A549 (cell line): ENCODE data around the gene GRAMD2B. TPM values are rescaled to one million over a fixed set of nuclear protein-coding genes. Genes with fewer than 3 reads are reported as not detected.
A peak's percentile ranks its signal among the peaks of the same experiment; 100 is the strongest.

Source experiments
- ATAC-seq, 2 experiments: fragments of 200-7000 bp in 1 of 2; fragments of >200 bp in 1 of 2; cut with Nextera tagmentation in 1 of 2; cut with Tn5 transposase in 1 of 2; 3 replicates each; pipeline versions ENCODE4 v1.8.0 to v1.9.1; 2018 to 2020; ENCODE audit warnings: mild to moderate bottlenecking in 1 of 2, moderate library complexity in 1 of 2
- CTCF ChIA-PET: fragments of 300-600 bp; sonication (Branson Sonifier 250); formaldehyde crosslinking; extraction: SDS; loops from one replicate; lab custom pipeline; 2021; ENCODE audit warnings: antibody characterized with exemption, inconsistent platforms; lab: Yijun Ruan, JAX
- POLR2A ChIA-PET: fragments of 350-600 bp; formaldehyde crosslinking; extraction: SDS; loops from one replicate; lab custom pipeline; 2021; ENCODE audit warnings: antibody characterized with exemption, inconsistent platforms; lab: Yijun Ruan, JAX
- DNase-seq, 2 experiments: peaks; one replicate each; pipeline versions ENCODE4 v3.0.0 to v3.0.0-alpha.2; 2011 to 2016; ENCODE audit warnings: low read depth in 1 of 2, low spot score in 1 of 2
- FAIRE-seq: peaks from 2 replicates; lab custom pipeline; 2011; peaks lifted over from hg19 to GRCh38; lab: Jason Lieb, UNC
- H3K27ac ChIP-seq, 2 experiments: fragments of >200 bp; sonication (Bioruptor Twin); formaldehyde crosslinking; 3 replicates each; pipeline ENCODE4 v1.5.1; 2016 to 2017
- H3K4me1 ChIP-seq: fragments of >200 bp; sonication (Bioruptor Twin); formaldehyde crosslinking; 3 replicates; pipeline ENCODE4 v1.6.1; 2016
- H3K4me2 ChIP-seq: fragments of >200 bp; sonication (Bioruptor Twin); formaldehyde crosslinking; 3 replicates; pipeline ENCODE4 v1.6.1; 2016
- H3K4me3 ChIP-seq: fragments of >200 bp; sonication (Bioruptor Twin); formaldehyde crosslinking; 3 replicates; pipeline ENCODE4 v1.5.1; 2016
- H3K9me3 ChIP-seq: fragments of >200 bp; sonication (Bioruptor Twin); formaldehyde crosslinking; 3 replicates; pipeline ENCODE4 v1.6.1; 2016
- BCL3 ChIP-seq: fragments of >200 bp; sonication (Bioruptor Twin); formaldehyde crosslinking; IDR thresholded peaks from 3 replicates; pipeline ENCODE4 v1.6.1; 2016
- CBX2 ChIP-seq: fragments of 200-600 bp; sonication (generic); IDR thresholded peaks from 2 replicates; pipeline ENCODE4 v1.6.1; 2016; ENCODE audit warnings: low read depth, mild to moderate bottlenecking, borderline replicate concordance
- CEBPB ChIP-seq, 2 experiments: fragments of >200 bp in 1 of 2; sonication (Bioruptor Twin) in 1 of 2; formaldehyde crosslinking in 1 of 2; IDR thresholded peaks; 2 replicates each; pipeline ENCODE4 v1.6.1; 2012 to 2016
- CHD4 ChIP-seq: fragments of 200-600 bp; sonication (generic); IDR thresholded peaks from 2 replicates; pipeline ENCODE4 v1.6.1; 2016; ENCODE audit warnings: antibody characterized with exemption, mild to moderate bottlenecking, borderline replicate concordance
- EP300 ChIP-seq, 2 experiments: fragments of >200 bp; sonication (Bioruptor Twin); formaldehyde crosslinking; IDR thresholded peaks; 2 replicates in 1 of 2; 3 replicates in 1 of 2; pipeline ENCODE4 v1.6.1; 2016 to 2017
- ESRRA ChIP-seq: fragments of 150-350 bp; IDR thresholded peaks from 2 replicates; pipeline ENCODE4 v1.6.1; 2014; ENCODE audit warnings: mild to moderate bottlenecking, low read length, borderline replicate concordance
- FOSB ChIP-seq: fragments of 250-450 bp; sonication (Bioruptor Pico); IDR thresholded peaks from 2 replicates; pipeline ENCODE4 v1.5.0; 2020; ENCODE audit warnings: mild to moderate bottlenecking, moderate library complexity
- FOSL2 ChIP-seq, 2 experiments: fragments of 450-650 bp in 1 of 2; fragments of >200 bp in 1 of 2; sonication (Bioruptor Twin) in 1 of 2; formaldehyde crosslinking; IDR thresholded peaks; 2 replicates each; pipeline versions ENCODE4 v1.5.0 to v1.6.1; 2016 to 2020; ENCODE audit warnings: mild to moderate bottlenecking in 1 of 2, moderate library complexity in 1 of 2
- GATA3 ChIP-seq: IDR thresholded peaks from 2 replicates; pipeline ENCODE4 v1.6.1; 2012; ENCODE audit warnings: borderline replicate concordance
- HES2 ChIP-seq: fragments of >200 bp; sonication (Bioruptor Twin); formaldehyde crosslinking; IDR thresholded peaks from 2 replicates; pipeline ENCODE4 v1.6.1; 2016
- HEYL ChIP-seq: fragments of 250-450 bp; sonication (Bioruptor Pico); IDR thresholded peaks from 2 replicates; pipeline ENCODE4 v1.8.0; 2021; ENCODE audit warnings: mild to moderate bottlenecking, moderate library complexity
- HMGXB4 ChIP-seq: fragments of 250-450 bp; sonication (Bioruptor Pico); IDR thresholded peaks from 2 replicates; pipeline ENCODE4 v1.5.0; 2021; ENCODE audit warnings: mild to moderate bottlenecking, moderate library complexity, borderline replicate concordance
- HOXB13 ChIP-seq: fragments of 250-450 bp; sonication (Bioruptor Pico); IDR thresholded peaks from 2 replicates; pipeline ENCODE4 v1.5.0; 2020; ENCODE audit warnings: low read depth, mild to moderate bottlenecking, moderate library complexity
- JUN ChIP-seq, 2 experiments: fragments of >200 bp; sonication (Bioruptor Twin); formaldehyde crosslinking; IDR thresholded peaks; 2 replicates in 1 of 2; 3 replicates in 1 of 2; pipeline ENCODE4 v1.6.1; 2016 to 2017
- KDM1A ChIP-seq: fragments of 200-600 bp; sonication (generic); IDR thresholded peaks from 2 replicates; pipeline ENCODE4 v1.6.1; 2016; ENCODE audit warnings: low read depth, mild to moderate bottlenecking
- KDM5A ChIP-seq: fragments of 200-600 bp; sonication (generic); IDR thresholded peaks from 2 replicates; pipeline ENCODE4 v1.6.1; 2016; ENCODE audit warnings: antibody characterized with exemption, mild to moderate bottlenecking
- MAFK ChIP-seq: fragments of 450-650 bp; IDR thresholded peaks from 2 replicates; pipeline ENCODE4 v1.6.1; 2014; ENCODE audit not compliant: partially characterized antibody
- NFE2L2 ChIP-seq: fragments of 150-350 bp; conservative IDR thresholded peaks from 2 replicates; pipeline ENCODE4 v1.6.1; 2014; ENCODE audit warnings: low read length
- PHF8 ChIP-seq: fragments of 200-600 bp; sonication (generic); IDR thresholded peaks from 2 replicates; pipeline ENCODE4 v1.6.1; 2016; ENCODE audit warnings: low read depth, mild to moderate bottlenecking, antibody characterized with exemption, moderate library complexity, borderline replicate concordance
- POLR2A ChIP-seq: IDR thresholded peaks from 2 replicates; pipeline ENCODE4 v1.6.1; 2012; ENCODE audit warnings: mild to moderate bottlenecking, low read length
- POLR2AphosphoS2 ChIP-seq: conservative IDR thresholded peaks from 2 replicates; pipeline ENCODE4 v1.6.1; 2012; ENCODE audit warnings: low read length, improper control_type of control experiment, inconsistent platforms
- RAD21 ChIP-seq, 2 experiments: fragments of >200 bp in 1 of 2; sonication (Bioruptor Twin) in 1 of 2; formaldehyde crosslinking in 1 of 2; IDR thresholded peaks in 1 of 2; conservative IDR thresholded peaks in 1 of 2; 2 replicates in 1 of 2; 3 replicates in 1 of 2; pipeline ENCODE4 v1.6.1; 2012 to 2018; ENCODE audit warnings: inconsistent platforms in 1 of 2
- RFX5 ChIP-seq: fragments of 450-650 bp; IDR thresholded peaks from 2 replicates; pipeline ENCODE4 v1.7.1; 2014; ENCODE audit warnings: antibody characterized with exemption, mild to moderate bottlenecking, moderate library complexity
- SMC3 ChIP-seq: fragments of >200 bp; sonication (Bioruptor Twin); formaldehyde crosslinking; IDR thresholded peaks from 3 replicates; pipeline ENCODE4 v1.6.1; 2018; ENCODE audit warnings: inconsistent platforms
- ZNF302 ChIP-seq: fragments of 250-450 bp; sonication (Bioruptor Pico); IDR thresholded peaks from 2 replicates; pipeline ENCODE4 v1.9.0; 2021; ENCODE audit warnings: inconsistent platforms, mild to moderate bottlenecking, moderate library complexity
- WGBS: methylation state at CpG from one replicate; pipeline ENCODE4 v1.1.6; 2017; ENCODE audit errors: missing lambda C conversion rate; 5-methylcytosine and 5-hydroxymethylcytosine counted together
- polyA plus RNA-seq, 4 experiments: library from polyadenylated mRNA; depleted of rRNA in 3 of 4; stranded (reverse); fragments of >200 nt; fragmentation: RNase III in 1 of 4; extraction: RNeasy Plus Mini Kit Qiagen cat#74134 plus additional on column Dnase treatment in 1 of 4; gene quantifications; 2 replicates in 3 of 4; 3 replicates in 1 of 4; pipeline ENCODE4 v1.2.3, GENCODE V29; 2011 to 2017
- TF ChIP-seq, protein P1 (sequence below): IDR thresholded peaks from 2 replicates; pipeline ENCODE4 v1.6.1; 2012; ENCODE audit warnings: low read depth, borderline replicate concordance
- TF ChIP-seq, protein P2 (sequence below): fragments of 250-450 bp; sonication (Bioruptor Pico); IDR thresholded peaks from 2 replicates; pipeline ENCODE4 v1.5.0; 2020; ENCODE audit warnings: low read depth, mild to moderate bottlenecking, moderate library complexity
- TF ChIP-seq, protein P3 (sequence below): fragments of >200 bp; sonication (Bioruptor Twin); formaldehyde crosslinking; IDR thresholded peaks from 3 replicates; pipeline ENCODE4 v1.5.1; 2016

GRAMD2B gene
- polyA plus RNA-seq, 2 of the 4 experiments (the other 2 are of a cell fraction) = 1.0 to 1.2 TPM

- TF ChIP-seq JUN (IDR thresholded peaks at IDR 0.05) (no peak), SMC3 (no peak), PHF8 (no peak), RAD21 (conservative IDR thresholded peaks at IDR 0.05 in 1 of 2, IDR thresholded peaks at IDR 0.05 in 1 of 2) (no peak), HEYL (no peak), ESRRA (no peak), POLR2AphosphoS2 (no peak), EP300 (IDR thresholded peaks at IDR 0.05) (no peak), HOXB13 (CRISPR knock-in tag) (no peak), RFX5 (no peak), CEBPB (IDR thresholded peaks at IDR 0.05) (no peak), POLR2A (no peak), KDM1A (no peak), CBX2 (no peak), GATA3 (no peak)
- TF ChIP-seq, protein P1, sequence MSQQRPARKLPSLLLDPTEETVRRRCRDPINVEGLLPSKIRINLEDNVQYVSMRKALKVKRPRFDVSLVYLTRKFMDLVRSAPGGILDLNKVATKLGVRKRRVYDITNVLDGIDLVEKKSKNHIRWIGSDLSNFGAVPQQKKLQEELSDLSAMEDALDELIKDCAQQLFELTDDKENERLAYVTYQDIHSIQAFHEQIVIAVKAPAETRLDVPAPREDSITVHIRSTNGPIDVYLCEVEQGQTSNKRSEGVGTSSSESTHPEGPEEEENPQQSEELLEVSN = no peak
- TF ChIP-seq, all 56 proteins: peak for 0
- DNase-seq = no peak
- no peak overlapping the region for H3K4me3 ChIP-seq
- ATAC-seq = no peak
- H3K27ac ChIP-seq = no peak overlapping the region
- H3K4me1 ChIP-seq = no peaks in the 10 kb centered on the region
- H3K4me2 ChIP-seq = no peak overlapping the region
- 71% methylated on average over 2 of the region's 2 CpGs for WGBS
- CTCF ChIA-PET = interaction anchor here (1.7 to 5.7 kb wide), 3 partner anchors 59 to 204 kb away, joined by 4 to 39 read pairs (median 11); partner anchors contain the start of gene PHAX
- POLR2A ChIA-PET = no interaction called here
- FAIRE-seq = no peak
- no peaks in the 10 kb centered on the region for H3K9me3 ChIP-seq
Observed at GRCh38 chr5:126542441-126542840, 119.2 kb downstream of the GRAMD2B start.

GRCh38 chr5:126543009-126543408 lies 119.8 kb downstream of the GRAMD2B start:
- WGBS = 88% methylated on average over 1 of the region's 1 CpG
- DNase-seq (no peak), FAIRE-seq (no peak), ATAC-seq (no peak)
- ChIA-PET CTCF (interaction anchor here (0.6 to 5.7 kb wide), 7 partner anchors 9 to 1445 kb away, joined by 3 to 39 read pairs (median 6); partner anchors contain the start of genes ALDH7A1 and PHAX), POLR2A (no interaction called here)
- TF ChIP-seq MAFK (peak; percentile 95), HMGXB4 (CRISPR knock-in tag) (no peak), JUN (IDR thresholded peaks at IDR 0.05) (no peak)
- no peaks in the 10 kb centered on the region for H3K9me3 ChIP-seq
- H3K4me1 ChIP-seq = no peaks in the 10 kb centered on the region
- no peak overlapping the region for H3K4me2 ChIP-seq
- H3K4me3 ChIP-seq = no peak overlapping the region
- H3K27ac ChIP-seq = no peak overlapping the region

- Histone ChIP-seq H3K9me3 (no peaks in the 10 kb centered on the region), H3K27ac (no peak overlapping the region), H3K4me2 (no peak overlapping the region), H3K4me3 (no peak overlapping the region), H3K4me1 (no peaks in the 10 kb centered on the region)
- no peak for ATAC-seq
- POLR2A ChIA-PET = interaction anchor here (0.7 kb wide), 1 partner anchor 190 kb away, joined by 4 read pairs; no protein-coding TSS in a partner anchor
- 87% methylated on average over 2 of the region's 2 CpGs for WGBS
- CTCF ChIA-PET = interaction anchor here (0.6 to 5.7 kb wide), 11 partner anchors 10 to 1444 kb away, joined by 3 to 39 read pairs (median 4); partner anchors contain the start of genes ALDH7A1 and PHAX
- no peak for FAIRE-seq
- DNase-seq = no peak
- TF ChIP-seq BCL3 (no peak), NFE2L2 (no peak), ZNF302 (no peak), CHD4 (no peak), FOSL2 (IDR thresholded peaks at IDR 0.05) (no peak), FOSL2 (CRISPR knock-in tag; IDR thresholded peaks at IDR 0.05) (no peak), FOSB (CRISPR knock-in tag) (no peak), HES2 (no peak), KDM5A (no peak)
- TF ChIP-seq, protein P1 = no peak
- TF ChIP-seq, protein P2, sequence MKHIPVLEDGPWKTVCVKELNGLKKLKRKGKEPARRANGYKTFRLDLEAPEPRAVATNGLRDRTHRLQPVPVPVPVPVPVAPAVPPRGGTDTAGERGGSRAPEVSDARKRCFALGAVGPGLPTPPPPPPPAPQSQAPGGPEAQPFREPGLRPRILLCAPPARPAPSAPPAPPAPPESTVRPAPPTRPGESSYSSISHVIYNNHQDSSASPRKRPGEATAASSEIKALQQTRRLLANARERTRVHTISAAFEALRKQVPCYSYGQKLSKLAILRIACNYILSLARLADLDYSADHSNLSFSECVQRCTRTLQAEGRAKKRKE (CRISPR knock-in tag) = no peak
- TF ChIP-seq, protein P3, sequence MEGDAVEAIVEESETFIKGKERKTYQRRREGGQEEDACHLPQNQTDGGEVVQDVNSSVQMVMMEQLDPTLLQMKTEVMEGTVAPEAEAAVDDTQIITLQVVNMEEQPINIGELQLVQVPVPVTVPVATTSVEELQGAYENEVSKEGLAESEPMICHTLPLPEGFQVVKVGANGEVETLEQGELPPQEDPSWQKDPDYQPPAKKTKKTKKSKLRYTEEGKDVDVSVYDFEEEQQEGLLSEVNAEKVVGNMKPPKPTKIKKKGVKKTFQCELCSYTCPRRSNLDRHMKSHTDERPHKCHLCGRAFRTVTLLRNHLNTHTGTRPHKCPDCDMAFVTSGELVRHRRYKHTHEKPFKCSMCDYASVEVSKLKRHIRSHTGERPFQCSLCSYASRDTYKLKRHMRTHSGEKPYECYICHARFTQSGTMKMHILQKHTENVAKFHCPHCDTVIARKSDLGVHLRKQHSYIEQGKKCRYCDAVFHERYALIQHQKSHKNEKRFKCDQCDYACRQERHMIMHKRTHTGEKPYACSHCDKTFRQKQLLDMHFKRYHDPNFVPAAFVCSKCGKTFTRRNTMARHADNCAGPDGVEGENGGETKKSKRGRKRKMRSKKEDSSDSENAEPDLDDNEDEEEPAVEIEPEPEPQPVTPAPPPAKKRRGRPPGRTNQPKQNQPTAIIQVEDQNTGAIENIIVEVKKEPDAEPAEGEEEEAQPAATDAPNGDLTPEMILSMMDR = no peak
Observed at GRCh38 chr5:126543660-126544059, 120.5 kb downstream of the GRAMD2B start.
